Activated CD8-positive, alpha-beta memory T cell treated with anti-CD3 and anti-CD28 coated beads, Interleukin-2, amount 10 ng/mL, durations not matched to agents 7 days and 5 days (primary cell): ENCODE data around the gene SRMS. TPM values are rescaled to one million over a fixed set of nuclear protein-coding genes. Genes with fewer than 3 reads are reported as not detected.

ENCODE experiments used
- ATAC-seq: fragments of 150-1000 bp; cut with Tn5 transposase; one replicate; pipeline ENCODE4 v1.10.0; 2021; ENCODE audit warnings: moderate library complexity
- CTCF ChIA-PET: fragments of 350-600 bp; sonication (Branson Sonifier 250); formaldehyde crosslinking; loops from one replicate; lab custom pipeline; 2021; ENCODE audit warnings: antibody characterized with exemption; lab: Charles Lee
- DNase-seq: peaks from one replicate; pipeline ENCODE4 v3.0.0-alpha.2; 2020
- H3K27ac Mint-ChIP-seq: one replicate; pipeline ENCODE4 v1.8.0; 2021; ENCODE audit warnings: mild to moderate bottlenecking, mixed read lengths
- H3K27me3 Mint-ChIP-seq: one replicate; pipeline ENCODE4 v1.8.0; 2021; ENCODE audit warnings: mixed read lengths
- H3K36me3 Mint-ChIP-seq: one replicate; pipeline ENCODE4 v1.8.0; 2021; ENCODE audit warnings: mild to moderate bottlenecking, mixed read lengths
- H3K4me1 Mint-ChIP-seq: one replicate; pipeline ENCODE4 v1.8.0; 2021; ENCODE audit warnings: mixed read lengths
- H3K4me3 Mint-ChIP-seq: one replicate; pipeline ENCODE4 v1.8.0; 2021; ENCODE audit warnings: mild to moderate bottlenecking, moderate library complexity, mixed read lengths
- H3K9me3 Mint-ChIP-seq: one replicate; pipeline ENCODE4 v1.8.0; 2022; ENCODE audit warnings: low read depth, mixed read lengths
- total RNA-seq, 2 experiments: library from RNA; stranded (reverse); gene quantifications; one replicate each; pipeline ENCODE4 v1.2.3, GENCODE V29; 2021

SRMS gene, protein sequence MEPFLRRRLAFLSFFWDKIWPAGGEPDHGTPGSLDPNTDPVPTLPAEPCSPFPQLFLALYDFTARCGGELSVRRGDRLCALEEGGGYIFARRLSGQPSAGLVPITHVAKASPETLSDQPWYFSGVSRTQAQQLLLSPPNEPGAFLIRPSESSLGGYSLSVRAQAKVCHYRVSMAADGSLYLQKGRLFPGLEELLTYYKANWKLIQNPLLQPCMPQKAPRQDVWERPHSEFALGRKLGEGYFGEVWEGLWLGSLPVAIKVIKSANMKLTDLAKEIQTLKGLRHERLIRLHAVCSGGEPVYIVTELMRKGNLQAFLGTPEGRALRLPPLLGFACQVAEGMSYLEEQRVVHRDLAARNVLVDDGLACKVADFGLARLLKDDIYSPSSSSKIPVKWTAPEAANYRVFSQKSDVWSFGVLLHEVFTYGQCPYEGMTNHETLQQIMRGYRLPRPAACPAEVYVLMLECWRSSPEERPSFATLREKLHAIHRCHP
- total RNA-seq: not detected

DNA sequence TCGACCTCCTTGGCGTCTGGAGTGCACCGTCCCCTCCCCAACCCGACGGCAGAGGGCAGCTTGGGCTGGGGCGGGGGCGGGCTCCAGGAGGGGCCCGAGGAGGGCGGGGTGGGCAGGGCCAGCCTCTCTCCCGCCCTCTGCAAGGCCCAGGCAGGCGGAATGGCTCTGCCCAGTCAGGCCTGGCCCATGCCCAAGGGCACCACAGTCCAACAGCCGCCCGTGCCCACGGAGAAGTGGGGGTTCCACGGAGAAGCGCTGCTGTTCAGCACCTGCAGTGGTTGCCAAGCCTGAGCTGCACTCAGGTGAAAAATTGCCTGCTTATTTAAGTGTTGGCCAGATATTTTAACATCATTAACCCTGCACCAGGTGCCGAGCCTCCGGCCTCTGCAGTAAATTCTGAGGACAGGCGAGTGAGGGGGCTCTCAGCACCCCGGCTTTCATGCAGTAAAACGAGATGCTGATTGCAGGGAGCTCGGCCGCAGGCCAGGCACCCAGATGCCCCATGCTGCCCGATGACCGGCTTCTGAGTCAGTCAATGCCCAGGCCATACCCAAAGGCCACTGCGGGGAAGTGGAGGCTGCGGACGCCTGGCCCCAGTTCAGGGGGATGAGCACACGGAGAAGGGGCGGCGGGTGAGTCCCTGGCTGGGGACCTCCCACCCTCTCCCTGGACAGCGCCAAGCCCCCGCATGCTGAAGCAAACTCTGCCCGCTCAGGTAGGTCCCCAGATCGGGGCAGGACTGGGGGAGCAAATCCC lies at the start of gene SRMS:
SRMS (minus strand) TSS at position 25 of the 756 bp plus-strand sequence. CDS start 286 bp downstream, outside the sequence.
- CTCF ChIA-PET: no interaction called here
- no peak within 1 kb of the TSS for H3K4me3 Mint-ChIP-seq
- H3K4me1 Mint-ChIP-seq: peaks cover 10% of the 10 kb centered on the region
- no peak for DNase-seq
- H3K27ac Mint-ChIP-seq: no peak within 1 kb of the TSS
- H3K27me3 Mint-ChIP-seq: peaks cover 30% of the 10 kb centered on the region
- no peaks in the 10 kb centered on the region for H3K36me3 Mint-ChIP-seq
- no peak for ATAC-seq
- no peaks in the 10 kb centered on the region for H3K9me3 Mint-ChIP-seq

DNA sequence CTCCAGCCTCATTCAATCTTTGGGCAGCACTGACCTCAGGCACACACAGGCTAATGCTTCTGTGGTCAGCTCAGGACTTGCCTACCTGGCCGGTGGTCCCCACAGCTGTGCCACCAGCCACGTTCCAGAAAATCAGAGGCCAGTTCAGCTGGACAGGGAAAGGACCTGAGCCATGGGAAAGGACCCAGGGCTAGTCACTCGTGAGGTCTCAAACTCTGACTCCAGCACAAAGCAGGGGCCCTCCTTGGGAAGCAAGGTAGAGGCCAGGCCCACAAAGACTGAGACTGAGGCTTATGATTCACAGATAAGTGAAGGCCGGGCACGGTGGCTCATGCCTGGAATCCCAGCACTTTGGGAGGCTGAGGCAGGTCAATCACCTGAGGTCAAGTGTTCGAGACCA lies 48.9 kb upstream of the SRMS start:
- H3K36me3 Mint-ChIP-seq: peaks cover 35% of the 10 kb centered on the region
- peaks cover 2% of the 10 kb centered on the region for H3K4me1 Mint-ChIP-seq
- H3K27me3 Mint-ChIP-seq: no peaks in the 10 kb centered on the region
- CTCF ChIA-PET: no interaction called here
- DNase-seq (no peak), ATAC-seq (no peak)
- H3K9me3 Mint-ChIP-seq: no peaks in the 10 kb centered on the region
- H3K4me3 Mint-ChIP-seq: no peak overlapping the region
- H3K27ac Mint-ChIP-seq: no peak overlapping the region

DNA sequence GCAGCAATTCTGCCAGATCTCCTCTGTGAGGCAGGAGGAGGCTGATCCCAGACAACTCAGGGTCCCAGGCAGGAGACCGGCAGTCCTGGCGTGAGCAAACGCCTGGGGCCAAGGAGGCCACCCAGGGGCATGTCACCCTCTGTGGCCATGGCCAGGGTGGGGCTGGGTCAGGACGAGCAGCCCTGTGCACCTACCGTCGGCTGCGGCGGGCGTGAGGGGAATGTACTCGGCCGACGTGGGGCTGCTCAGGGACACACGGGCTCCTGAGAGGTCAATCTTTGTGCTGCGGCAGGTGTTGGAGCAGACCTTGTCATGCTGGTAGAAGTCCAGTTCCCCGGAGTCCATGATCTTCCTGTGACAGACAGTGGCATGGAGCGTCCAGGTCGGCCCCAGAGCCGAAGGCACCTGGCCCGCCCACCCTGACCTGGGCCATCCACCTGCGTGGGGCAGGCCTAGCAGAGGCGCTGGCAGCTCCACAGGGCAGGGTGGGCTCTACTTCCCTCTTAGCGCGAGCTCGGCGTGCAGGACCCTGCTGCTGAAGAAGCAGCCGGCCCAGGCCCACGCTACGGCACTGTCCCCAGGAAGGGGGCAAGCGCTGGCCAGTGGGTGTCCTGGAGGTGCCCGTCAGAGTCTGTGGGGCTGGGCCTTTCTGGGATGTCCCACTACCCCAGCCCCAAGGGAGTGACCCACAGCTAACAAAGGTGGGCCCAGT lies 48.0 kb upstream of the SRMS start:
- ATAC-seq (no peak), DNase-seq (no peak)
- CTCF ChIA-PET: no interaction called here
- Mint-ChIP-seq H3K4me3 (no peak overlapping the region), H3K27ac (no peak overlapping the region), H3K27me3 (no peaks in the 10 kb centered on the region), H3K36me3 (peaks cover 34% of the 10 kb centered on the region), H3K4me1 (no peaks in the 10 kb centered on the region), H3K9me3 (no peaks in the 10 kb centered on the region)

DNA sequence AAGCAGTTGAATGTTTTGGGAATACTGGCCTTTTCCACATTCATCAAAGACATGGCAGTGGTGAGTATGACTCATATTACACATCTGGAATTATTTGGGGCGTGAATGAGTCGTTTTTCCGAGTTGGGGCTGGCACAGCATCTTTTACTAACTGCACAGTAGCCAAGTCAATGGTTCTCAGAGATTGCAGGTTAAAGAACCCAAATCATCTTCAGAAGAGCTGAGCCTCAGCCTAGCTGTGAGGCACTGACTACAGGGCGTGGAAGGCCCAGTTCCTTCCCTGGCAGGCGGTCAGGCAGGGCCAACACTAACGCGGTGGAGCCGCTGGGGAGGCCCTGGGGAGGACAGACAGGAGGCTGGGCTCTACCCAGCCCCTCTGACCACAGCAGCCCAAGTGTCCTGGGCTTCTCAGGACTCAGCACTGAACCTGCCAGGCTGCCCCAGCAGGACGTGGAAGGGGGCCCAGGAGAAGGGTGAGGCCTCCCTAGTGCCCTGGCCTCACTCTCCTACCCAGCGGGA lies 46.6 kb upstream of the SRMS start:
- no peaks in the 10 kb centered on the region for H3K4me1 Mint-ChIP-seq
- H3K4me3 Mint-ChIP-seq: no peak overlapping the region
- H3K36me3 Mint-ChIP-seq: peaks cover 29% of the 10 kb centered on the region
- H3K27ac Mint-ChIP-seq: no peak overlapping the region
- no peak for DNase-seq
- CTCF ChIA-PET: no interaction called here
- H3K9me3 Mint-ChIP-seq: no peaks in the 10 kb centered on the region
- ATAC-seq: no peak
- no peaks in the 10 kb centered on the region for H3K27me3 Mint-ChIP-seq

DNA sequence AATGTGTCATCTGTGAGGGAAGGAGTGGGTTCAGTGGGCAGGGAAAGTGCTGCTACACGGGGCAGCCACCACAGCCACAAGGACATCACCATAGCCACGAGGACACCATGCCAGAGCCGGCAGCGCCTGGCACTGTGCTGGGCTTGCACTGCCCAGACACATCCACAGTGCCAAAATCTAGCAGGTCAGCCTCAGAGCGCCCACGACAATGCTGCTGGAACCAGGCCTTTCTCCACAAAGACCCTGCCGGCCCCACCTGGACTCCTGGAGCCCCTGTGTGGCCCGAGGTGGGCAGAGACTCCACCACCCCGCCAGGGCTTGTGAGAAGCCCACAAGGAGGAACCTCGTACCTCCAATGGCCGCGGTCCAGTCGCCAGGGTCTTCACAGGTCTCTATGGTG lies 45.1 kb upstream of the SRMS start:
- Mint-ChIP-seq H3K36me3 (peaks cover 25% of the 10 kb centered on the region), H3K4me3 (no peak overlapping the region), H3K9me3 (no peaks in the 10 kb centered on the region), H3K27me3 (no peaks in the 10 kb centered on the region), H3K27ac (no peak overlapping the region), H3K4me1 (no peaks in the 10 kb centered on the region)
- DNase-seq (no peak), ATAC-seq (no peak)
- CTCF ChIA-PET: no interaction called here

DNA sequence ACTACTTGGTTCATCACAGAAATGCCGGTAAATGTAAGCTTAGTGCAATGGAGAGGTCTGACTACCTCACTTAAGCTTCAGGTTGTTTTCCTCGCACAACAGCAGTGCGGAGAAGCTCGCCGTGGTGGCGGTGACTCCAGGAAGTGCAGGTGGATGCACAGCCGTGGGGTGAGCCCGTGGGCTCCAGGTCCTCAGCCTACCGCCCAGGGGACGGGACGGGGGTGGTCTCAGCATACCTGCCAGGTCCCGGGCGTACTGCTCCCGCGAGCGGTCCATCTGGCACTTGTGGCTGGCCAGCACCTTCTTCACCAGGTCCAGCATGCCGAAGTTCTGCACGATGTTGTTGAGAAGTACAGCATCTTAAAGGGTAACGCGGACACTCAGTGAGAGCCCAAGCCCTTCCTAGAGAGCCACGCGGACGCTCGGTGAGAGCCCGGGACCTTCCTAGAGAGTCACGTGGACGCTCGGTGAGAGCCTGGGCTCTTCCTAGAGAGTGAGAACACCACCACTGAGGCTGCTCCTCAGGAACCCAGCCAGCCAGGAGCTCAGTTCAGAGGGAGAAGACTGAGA lies 44.3 kb upstream of the SRMS start:
- CTCF ChIA-PET: no interaction called here
- no peak for ATAC-seq
- Mint-ChIP-seq H3K27ac (no peak overlapping the region), H3K9me3 (no peaks in the 10 kb centered on the region), H3K36me3 (peaks cover 25% of the 10 kb centered on the region), H3K27me3 (no peaks in the 10 kb centered on the region), H3K4me3 (no peak overlapping the region), H3K4me1 (no peaks in the 10 kb centered on the region)
- no peak for DNase-seq

DNA sequence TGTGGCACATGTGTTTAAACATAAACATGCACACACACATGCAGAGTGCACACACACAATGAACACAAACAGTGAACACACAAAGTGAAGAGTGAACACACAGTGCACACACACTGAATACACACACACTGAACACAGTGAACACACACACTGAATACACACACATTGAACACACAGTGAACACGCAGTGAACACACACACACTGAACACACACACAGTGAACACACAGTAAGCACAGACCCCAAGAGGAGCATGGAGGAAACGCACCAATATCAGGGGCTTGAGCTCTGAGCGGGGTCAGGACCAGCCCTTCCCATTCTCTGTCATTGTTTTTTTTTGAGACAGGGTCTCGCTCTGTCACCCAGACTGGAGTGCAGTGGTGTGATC lies 43.6 kb upstream of the SRMS start:
- no peak for DNase-seq
- H3K4me3 Mint-ChIP-seq: no peak overlapping the region
- H3K4me1 Mint-ChIP-seq: no peaks in the 10 kb centered on the region
- no peak for ATAC-seq
- H3K27ac Mint-ChIP-seq: no peak overlapping the region
- peaks cover 25% of the 10 kb centered on the region for H3K36me3 Mint-ChIP-seq
- H3K9me3 Mint-ChIP-seq: no peaks in the 10 kb centered on the region
- CTCF ChIA-PET: no interaction called here
- H3K27me3 Mint-ChIP-seq: no peaks in the 10 kb centered on the region

DNA sequence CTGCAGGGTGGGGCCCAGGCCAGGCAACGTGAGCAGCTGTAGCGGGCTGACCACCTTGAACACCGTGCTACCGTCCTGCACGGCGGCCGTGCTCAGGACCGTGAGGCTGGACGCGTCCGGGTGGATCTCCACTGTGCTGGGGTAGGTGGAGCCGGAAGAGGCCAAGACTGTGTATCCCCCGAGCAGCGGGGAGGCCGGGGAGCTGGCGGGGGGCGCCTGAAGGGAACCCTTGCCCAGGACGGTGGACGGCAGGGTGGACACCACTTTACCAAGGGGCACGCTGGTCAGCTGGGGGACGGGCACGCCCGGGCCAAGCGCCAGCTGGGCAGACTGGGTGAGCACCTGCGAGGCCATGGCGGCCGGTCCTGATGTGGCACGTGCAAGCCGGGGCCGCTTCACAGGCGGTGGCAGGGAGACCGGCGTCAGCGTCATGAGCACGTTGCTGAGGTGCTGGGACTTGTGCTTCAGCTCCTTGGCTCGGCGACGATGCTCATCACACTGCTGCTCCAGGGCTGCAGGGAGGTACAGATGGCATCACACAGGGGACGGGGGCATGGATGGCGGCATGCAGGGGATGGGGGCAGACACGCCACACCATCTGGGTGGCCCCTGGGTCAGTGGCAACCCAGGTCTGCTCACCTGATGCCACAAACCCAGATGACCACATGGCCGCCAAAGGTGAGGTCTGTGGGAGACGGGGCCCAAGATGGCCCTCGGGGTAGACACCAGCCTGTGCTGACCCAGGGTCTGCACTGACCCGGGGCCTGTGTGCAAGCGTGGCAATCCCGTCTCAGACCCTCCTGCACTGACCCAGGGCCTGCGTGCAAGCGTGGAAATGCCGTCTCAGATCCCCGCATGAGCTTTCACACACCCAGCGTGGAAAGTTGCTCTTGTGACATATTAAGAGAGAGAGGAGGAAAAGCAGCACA lies 42.9 kb upstream of the SRMS start:
- H3K27ac Mint-ChIP-seq: no peak overlapping the region

DNA sequence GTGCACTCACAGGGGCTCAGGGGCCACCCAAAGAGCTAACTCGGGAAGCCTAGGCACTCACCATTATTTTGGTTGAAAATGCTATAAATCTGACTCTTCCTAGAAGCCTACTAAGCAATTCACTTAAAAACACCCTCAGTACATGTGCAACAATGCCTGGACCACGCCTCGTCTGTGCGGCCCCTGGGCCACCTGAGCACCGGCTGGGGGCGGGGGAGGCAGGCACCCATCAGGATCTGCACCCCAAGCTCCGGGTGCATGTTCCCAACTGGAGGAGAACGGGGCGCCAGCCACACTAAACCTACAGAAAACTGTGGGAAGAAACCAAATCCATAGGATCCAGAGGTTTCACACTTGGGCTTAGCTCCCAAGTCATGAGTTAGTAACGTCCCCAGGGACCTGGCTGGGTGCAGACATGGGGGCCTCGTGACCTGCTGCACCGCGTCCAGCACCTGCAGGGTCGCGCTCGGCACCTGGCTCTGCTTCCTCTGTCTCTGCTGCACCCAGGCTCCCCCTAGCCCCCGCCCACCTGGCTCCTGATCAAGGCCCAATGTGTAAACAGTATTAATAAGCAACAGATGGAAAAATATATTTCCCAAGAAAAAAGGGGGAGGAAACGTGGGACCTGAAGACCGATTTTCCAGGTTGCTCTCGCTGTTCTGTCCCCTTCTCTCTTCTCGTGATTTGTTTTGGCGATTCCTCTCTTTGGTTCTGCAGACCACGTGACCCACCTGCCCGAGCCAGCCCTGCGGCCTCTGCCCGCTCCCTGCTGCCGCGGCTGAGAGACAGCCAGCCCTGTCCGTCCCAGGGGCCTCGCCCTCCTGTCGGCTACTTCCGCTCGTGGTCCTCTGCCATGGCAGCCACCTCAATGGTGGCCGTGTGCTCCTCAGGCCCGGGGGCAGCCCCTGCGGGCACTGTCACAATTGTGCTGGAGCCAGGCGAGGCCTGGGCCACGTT lies 42.0 kb upstream of the SRMS start:
- no peak for ATAC-seq
- Mint-ChIP-seq H3K4me3 (no peak overlapping the region), H3K27me3 (no peaks in the 10 kb centered on the region), H3K36me3 (peaks cover 19% of the 10 kb centered on the region), H3K4me1 (no peaks in the 10 kb centered on the region), H3K27ac (no peak overlapping the region), H3K9me3 (no peaks in the 10 kb centered on the region)
- CTCF ChIA-PET: interaction anchor here (1.7 kb wide), 1 partner anchor 94 kb away, joined by 3 read pairs; no protein-coding TSS in a partner anchor
- no peak for DNase-seq

More for the DNA sequence above, 42.9 kb upstream of the SRMS start:
- no peak for ATAC-seq
- Mint-ChIP-seq H3K4me3 (no peak overlapping the region), H3K9me3 (no peaks in the 10 kb centered on the region), H3K36me3 (peaks cover 24% of the 10 kb centered on the region), H3K27me3 (no peaks in the 10 kb centered on the region), H3K4me1 (no peaks in the 10 kb centered on the region)
- CTCF ChIA-PET: no interaction called here
- DNase-seq: no peak

DNA sequence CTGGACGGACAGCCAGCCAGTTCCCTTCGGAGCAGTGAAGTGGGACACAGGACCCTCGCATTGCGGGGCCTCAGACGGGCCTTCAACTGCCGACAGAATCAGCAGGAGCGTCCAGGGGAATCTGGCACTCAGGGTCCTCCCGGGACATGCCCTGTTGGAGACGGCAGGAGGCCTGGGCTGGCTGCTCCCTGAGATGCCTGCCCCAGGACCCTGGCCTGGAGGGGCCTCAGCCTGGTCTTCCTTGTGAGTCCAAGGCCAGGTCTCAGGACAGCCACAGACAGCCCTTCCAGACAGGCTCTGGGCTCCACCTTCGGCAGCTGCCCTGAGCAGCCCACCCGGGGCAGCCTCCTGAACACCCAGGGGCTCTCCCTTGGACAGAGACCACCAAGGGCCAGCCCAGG lies 41.1 kb upstream of the SRMS start:
- no peak overlapping the region for H3K27ac Mint-ChIP-seq
- no peaks in the 10 kb centered on the region for H3K4me1 Mint-ChIP-seq
- H3K4me3 Mint-ChIP-seq: no peak overlapping the region
- ATAC-seq (no peak), DNase-seq (no peak)
- H3K9me3 Mint-ChIP-seq: no peaks in the 10 kb centered on the region
- CTCF ChIA-PET: interaction anchor here (0.8 to 1.7 kb wide), 3 partner anchors 51 to 93 kb away, joined by 3 read pairs; partner anchors contain the start of gene PTK6
- peaks cover 4% of the 10 kb centered on the region for H3K27me3 Mint-ChIP-seq
- H3K36me3 Mint-ChIP-seq: peaks cover 19% of the 10 kb centered on the region

DNA sequence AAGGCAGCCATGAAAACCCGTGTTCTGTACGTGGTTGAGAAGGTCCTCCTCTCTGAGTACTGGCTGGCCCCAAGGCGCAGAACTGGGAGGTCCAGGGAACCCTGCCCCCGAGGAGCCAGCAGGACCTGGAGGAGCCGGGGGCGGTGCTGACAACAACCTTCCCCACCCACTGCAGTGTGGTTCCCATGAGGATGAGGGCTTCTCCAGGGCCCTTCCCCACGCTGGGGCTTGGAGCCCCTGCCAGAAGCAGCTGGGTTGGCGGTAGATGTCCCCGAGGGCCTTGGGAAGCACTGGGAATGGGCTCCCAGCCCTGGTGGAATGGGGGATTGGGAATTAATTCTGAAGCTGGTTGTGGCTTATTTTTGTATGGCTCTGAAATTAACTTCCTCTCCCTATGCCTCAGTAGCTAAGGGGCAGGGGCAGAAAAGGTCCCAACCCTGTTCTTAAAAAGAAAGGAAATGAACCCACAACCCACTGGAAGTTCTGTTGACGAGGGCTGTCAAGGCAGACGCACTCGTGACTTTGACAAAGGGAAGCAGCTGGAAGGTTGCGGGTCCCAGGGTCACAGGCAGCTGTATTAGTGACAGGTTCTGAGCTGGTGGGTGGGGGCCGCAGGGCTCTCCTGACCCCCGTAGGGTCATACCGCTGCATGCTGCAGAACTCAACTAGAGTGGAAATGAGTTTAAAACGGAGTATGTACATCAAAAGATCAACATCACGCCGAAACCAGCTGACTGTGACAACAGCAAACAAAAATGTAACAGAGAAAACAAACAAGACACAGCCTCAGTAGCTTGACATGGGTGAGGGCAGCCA lies 40.4 kb upstream of the SRMS start:
- H3K27me3 Mint-ChIP-seq: peaks cover 8% of the 10 kb centered on the region
- H3K27ac Mint-ChIP-seq: no peak overlapping the region
- DNase-seq (no peak), ATAC-seq (no peak)
- H3K4me3 Mint-ChIP-seq: no peak overlapping the region
- H3K36me3 Mint-ChIP-seq: peaks cover 13% of the 10 kb centered on the region
- no peaks in the 10 kb centered on the region for H3K4me1 Mint-ChIP-seq
- CTCF ChIA-PET: interaction anchor here (0.8 to 1.7 kb wide), 3 partner anchors 50 to 92 kb away, joined by 3 read pairs; partner anchors contain the start of gene PTK6
- no peaks in the 10 kb centered on the region for H3K9me3 Mint-ChIP-seq
